Measurements from ENCODE around the gene ATXN1. TPM values are rescaled to one million over a fixed set of nuclear protein-coding genes. Genes with fewer than 3 reads are reported as not detected.
"Not testable (repeated sequence)": the region's sequence is repeated elsewhere in the genome, so short reads cannot be mapped to it uniquely, and the experiment has no call there.

ATXN1 gene
- total RNA-seq, 1 donor from 2014 or later = 71.2 TPM

GRCh38 chr6:16386057-16386456 lies 375.2 kb downstream of the ATXN1 start:
- ATAC-seq (no peak), DNase-seq (no peak)
- no peak for TF ChIP-seq CTCF (IDR thresholded peaks at IDR 0.05)
- H3K9me3 ChIP-seq = no peaks in the 10 kb centered on the region
- H3K27ac ChIP-seq = no peak overlapping the region
- no peaks in the 10 kb centered on the region for H3K27me3 ChIP-seq
- intact Hi-C loops (cut with DNase I) = no loop called here
- no peaks in the 10 kb centered on the region for H3K4me1 ChIP-seq
- H3K4me3 ChIP-seq = no peak overlapping the region
- no peaks in the 10 kb centered on the region for H3K36me3 ChIP-seq

GRCh38 chr6:16383607-16384206 lies 377.6 kb downstream of the ATXN1 start:
- DNase-seq (no peak), ATAC-seq (no peak)
- no peak overlapping the region for H3K4me3 ChIP-seq
- TF ChIP-seq CTCF (IDR thresholded peaks at IDR 0.05) = no peak
- intact Hi-C loops (cut with DNase I) = no loop called here
- H3K36me3 ChIP-seq = no peaks in the 10 kb centered on the region
- H3K27ac ChIP-seq = no peak overlapping the region
- no peaks in the 10 kb centered on the region for H3K9me3 ChIP-seq
- no peaks in the 10 kb centered on the region for H3K4me1 ChIP-seq
- H3K27me3 ChIP-seq = no peaks in the 10 kb centered on the region

GRCh38 chr6:16381968-16382367 lies 379.3 kb downstream of the ATXN1 start:
- H3K9me3 ChIP-seq; H3K4me1 ChIP-seq; ATAC-seq; H3K27me3 ChIP-seq; DNase-seq; H3K4me3 ChIP-seq; H3K36me3 ChIP-seq; H3K27ac ChIP-seq; intact Hi-C loops (cut with DNase I): not testable (repeated sequence)

- no peak for DNase-seq
- peaks cover 5% of the 10 kb centered on the region for H3K36me3 ChIP-seq
- no peak overlapping the region for H3K27ac ChIP-seq
- intact Hi-C loops (cut with DNase I) = no loop called here
- H3K4me1 ChIP-seq = peaks cover 2% of the 10 kb centered on the region
- H3K27me3 ChIP-seq = no peaks in the 10 kb centered on the region
- TF ChIP-seq CTCF (IDR thresholded peaks at IDR 0.05) = no peak
- H3K9me3 ChIP-seq = no peaks in the 10 kb centered on the region
- no peak for ATAC-seq
- H3K4me3 ChIP-seq = no peak overlapping the region
Observed at GRCh38 chr6:16380220-16380809, 380.9 kb downstream of the ATXN1 start.

- H3K27ac ChIP-seq; H3K36me3 ChIP-seq; H3K4me1 ChIP-seq; DNase-seq; ATAC-seq; intact Hi-C loops (cut with DNase I); H3K9me3 ChIP-seq; H3K4me3 ChIP-seq; H3K27me3 ChIP-seq: not testable (repeated sequence)
Observed at GRCh38 chr6:16378360-16378759, 382.9 kb downstream of the ATXN1 start.

- H3K27me3 ChIP-seq = no peaks in the 10 kb centered on the region
- DNase-seq (no peak), ATAC-seq (no peak)
- H3K4me1 ChIP-seq = peaks cover 5% of the 10 kb centered on the region
- peaks cover 5% of the 10 kb centered on the region for H3K36me3 ChIP-seq
- no peak overlapping the region for H3K27ac ChIP-seq
- H3K4me3 ChIP-seq = no peak overlapping the region
- TF ChIP-seq CTCF (IDR thresholded peaks at IDR 0.05) = no peak
- no peaks in the 10 kb centered on the region for H3K9me3 ChIP-seq
- intact Hi-C loops (cut with DNase I) = no loop called here
Observed at GRCh38 chr6:16377470-16377869, 383.8 kb downstream of the ATXN1 start.

GRCh38 chr6:16375843-16376242 lies 385.4 kb downstream of the ATXN1 start:
- Histone ChIP-seq H3K27ac (no peak overlapping the region), H3K36me3 (peaks cover 5% of the 10 kb centered on the region), H3K9me3 (no peaks in the 10 kb centered on the region), H3K4me1 (peaks cover 5% of the 10 kb centered on the region), H3K27me3 (no peaks in the 10 kb centered on the region), H3K4me3 (no peak overlapping the region)
- TF ChIP-seq CTCF (IDR thresholded peaks at IDR 0.05) = no peak
- ATAC-seq (no peak), DNase-seq (no peak)
- intact Hi-C loops (cut with DNase I) = no loop called here

Data from upper lobe of right lung (tissue), 1 donor.